NCI-H128 (cell line): ENCODE results near the gene EPS15.
"Not testable (repeated sequence)": the region's sequence is repeated elsewhere in the genome, so short reads cannot be mapped to it uniquely, and the experiment has no call there.

Source experiments
- DNase-seq: peaks from one replicate; lab custom pipeline; 2025; ENCODE audit not compliant: unreplicated experiment; lab: John Stamatoyannopoulos, UW

The EPS15 gene

GRCh38 chr1:51433972-51434510 lies 85.0 kb downstream of the EPS15 start:
- DNase-seq = no peak

- no peak for DNase-seq
These were observed 85.6 kb downstream of the EPS15 start for GRCh38 chr1:51433269-51433971.

GRCh38 chr1:51432146-51432545 lies 86.9 kb downstream of the EPS15 start:
- no peak for DNase-seq

GRCh38 chr1:51427438-51427837 lies 91.6 kb downstream of the EPS15 start:
- DNase-seq = no peak

DNA sequence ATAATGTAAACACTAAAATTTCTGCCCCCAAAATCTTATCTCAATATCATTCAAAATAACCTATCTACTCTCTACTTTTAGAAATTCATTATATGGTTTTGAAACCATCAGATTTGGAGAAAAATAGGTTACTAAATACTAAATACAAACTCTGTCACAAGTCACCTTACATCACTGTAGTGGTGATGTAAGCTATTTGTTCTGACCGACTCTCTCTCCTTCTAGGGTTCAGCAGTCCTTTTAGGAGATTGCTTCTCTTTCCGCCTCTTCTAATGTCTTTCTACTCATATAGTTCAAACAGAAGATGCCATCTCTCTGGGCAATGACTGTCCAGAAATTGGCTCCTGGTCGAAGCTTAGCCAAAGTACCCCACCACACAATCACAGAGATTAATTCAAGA lies 93.1 kb downstream of the EPS15 start:
- DNase-seq = no peak

DNA sequence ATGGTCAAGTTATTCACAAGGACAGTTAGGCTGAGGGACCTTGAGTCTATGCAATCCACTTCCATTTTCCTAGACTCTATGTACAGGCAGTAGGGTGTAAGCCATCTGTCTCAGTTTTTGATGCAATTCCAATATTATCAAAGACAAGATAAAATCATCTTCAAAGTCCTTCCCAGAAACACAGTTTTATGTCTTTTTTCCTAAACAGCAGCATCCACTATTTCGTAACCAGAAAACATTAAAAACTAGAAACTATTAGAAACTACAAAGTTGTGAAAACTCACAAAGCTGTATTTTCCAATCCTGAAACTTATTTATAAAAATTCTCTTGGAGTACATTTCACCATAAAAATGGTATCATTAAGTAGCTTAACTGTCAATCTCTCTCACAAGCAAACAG lies 93.8 kb downstream of the EPS15 start:
- no peak for DNase-seq

DNA sequence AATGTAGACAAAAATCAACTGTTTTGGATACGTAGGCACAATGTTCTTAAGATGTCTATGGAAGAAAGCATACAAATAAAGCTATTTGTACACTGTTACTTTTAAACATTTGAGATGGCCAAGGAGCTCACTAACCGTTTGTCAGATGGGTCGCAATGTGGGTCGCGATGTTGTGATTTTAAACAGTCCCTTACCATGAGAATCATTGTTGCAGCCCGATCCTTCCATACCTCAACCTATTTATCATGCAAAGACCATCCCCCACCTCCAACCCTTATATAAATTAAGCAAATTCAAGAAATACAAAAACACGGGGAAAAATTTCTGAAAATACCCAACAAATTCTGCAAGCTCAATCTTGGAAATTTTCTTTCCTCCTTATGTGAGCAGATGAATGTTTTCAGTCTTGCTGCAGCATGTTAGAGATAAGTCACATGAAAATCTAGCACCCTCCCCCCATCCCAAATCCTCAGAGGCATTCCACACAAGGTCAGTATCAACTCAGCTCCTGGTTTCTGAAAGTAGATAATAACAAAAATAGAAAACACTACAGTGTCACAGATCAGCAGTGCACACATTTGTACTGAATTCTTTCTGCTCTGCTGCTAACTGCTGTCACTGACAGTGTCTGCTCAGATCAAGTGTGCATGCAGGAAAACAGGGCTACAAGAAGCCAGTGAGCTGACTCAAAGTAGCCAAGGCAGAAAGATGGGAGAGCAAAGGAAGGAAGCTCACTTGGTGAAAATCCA lies 95.8 kb downstream of the EPS15 start:
- no peak for DNase-seq

- DNase-seq = no peak
These were observed 96.5 kb downstream of the EPS15 start for GRCh38 chr1:51422367-51423072.

DNA sequence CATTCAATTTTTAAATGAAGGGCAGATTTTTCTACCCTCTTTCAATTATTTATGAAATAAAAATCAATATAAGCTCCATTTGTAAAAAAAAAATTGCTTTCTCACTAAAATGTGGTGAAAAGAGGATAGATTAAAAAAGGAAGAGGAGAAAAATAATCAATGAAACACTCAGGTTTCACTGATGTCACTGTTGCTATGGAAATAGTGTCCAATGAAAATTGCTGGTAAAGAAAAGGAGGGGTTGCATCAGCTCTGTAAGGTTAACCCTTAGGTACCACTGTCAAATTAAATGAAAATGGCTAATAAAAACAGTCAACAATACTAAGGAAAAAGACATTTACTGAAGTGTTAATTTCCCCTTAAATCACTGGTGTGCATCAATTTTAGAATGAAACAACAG lies 97.1 kb downstream of the EPS15 start:
- DNase-seq = no peak

DNA sequence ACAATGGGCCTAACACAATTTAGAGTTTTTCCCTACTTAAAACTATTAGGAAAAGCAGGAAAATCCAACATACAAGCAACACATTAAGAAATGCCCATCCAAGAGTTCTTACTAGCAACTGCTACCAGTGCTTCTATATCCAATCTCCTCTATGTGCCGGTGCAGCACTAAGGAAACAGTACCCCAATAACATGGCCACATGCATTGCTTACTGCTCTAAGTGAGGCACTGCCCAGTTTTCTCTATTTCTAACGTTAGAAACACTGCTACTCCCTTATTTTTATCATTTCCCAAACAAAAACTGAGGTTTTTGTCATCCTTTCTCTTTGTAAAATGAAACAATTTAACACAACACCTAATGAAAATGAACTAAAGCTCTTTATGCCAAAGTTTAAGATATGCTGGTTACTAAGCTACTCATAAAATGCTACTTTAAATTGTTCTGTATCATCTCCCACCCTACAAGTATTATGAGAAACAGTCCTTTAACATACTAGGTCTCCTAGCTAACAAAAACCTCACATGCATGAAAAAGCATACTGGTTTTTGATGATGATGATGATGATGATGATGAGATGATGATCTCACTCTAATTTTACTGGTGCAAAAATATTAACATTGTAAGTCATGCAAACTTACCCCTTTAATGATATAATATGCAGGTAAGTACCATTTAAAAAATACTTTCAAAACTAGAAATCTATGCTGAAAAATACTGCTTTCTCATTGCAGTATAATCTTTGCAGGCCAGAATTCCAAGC lies 98.0 kb downstream of the EPS15 start:
- no peak for DNase-seq

GRCh38 chr1:51418384-51418959 lies 100.6 kb downstream of the EPS15 start:
- DNase-seq = no peak

DNA sequence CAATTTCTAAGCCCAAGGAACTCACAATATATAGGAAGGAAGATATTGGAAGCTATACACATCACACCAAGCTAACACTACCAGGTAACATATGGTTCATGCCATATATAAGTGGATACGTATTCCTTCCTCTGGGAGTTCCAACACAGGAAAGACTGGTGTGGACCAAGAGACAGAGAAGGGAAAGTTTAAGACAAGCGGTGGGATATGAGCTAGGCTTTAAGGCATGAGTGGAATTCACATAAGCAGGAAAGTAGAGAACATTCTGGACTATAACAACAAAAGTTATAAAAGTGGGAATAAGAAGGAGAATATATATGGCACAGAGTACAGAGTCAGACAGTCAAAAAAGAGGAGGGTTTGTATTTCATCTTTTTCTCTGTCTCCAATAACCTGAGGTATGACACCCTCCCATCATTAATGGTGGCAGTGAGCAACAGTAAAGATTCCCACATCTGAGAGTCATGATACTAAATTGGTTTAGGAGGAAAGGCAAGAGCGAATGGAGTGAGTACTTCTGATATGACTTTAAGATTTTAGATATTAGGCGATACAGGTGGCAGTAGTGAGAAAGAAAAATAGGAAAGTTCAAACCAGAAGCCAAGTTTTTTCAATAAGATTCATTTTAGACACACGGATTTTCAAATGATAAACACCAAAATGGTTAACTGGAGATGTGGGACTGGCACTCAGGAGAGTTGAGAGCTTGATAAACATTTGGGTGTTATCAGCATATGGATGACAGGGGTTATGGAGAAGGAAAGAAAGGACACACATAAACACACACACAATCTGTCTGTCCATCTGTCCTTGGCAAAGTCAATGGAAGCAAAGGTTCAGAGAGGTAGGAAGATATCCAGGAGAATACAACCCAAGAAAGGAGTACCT lies 101.3 kb downstream of the EPS15 start:
- no peak for DNase-seq

DNA sequence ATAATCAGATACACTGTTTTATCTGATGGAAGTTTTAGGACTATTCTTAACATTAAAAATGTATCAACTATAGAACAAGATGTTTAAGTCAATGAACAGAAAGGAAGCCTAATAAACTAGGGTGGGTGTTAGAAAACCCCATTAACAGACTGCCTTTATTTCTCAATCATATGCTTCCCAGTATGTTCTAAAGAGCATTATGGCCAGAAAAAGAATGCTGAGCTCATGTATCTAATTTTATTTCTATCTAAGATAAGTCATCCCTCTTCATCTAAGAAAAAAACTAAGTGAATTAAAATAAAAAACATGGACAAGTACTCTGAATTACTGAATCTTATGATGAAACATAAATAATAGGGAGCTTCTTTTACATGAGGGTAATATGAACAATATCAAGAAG lies 102.2 kb downstream of the EPS15 start:
- no peak for DNase-seq

DNA sequence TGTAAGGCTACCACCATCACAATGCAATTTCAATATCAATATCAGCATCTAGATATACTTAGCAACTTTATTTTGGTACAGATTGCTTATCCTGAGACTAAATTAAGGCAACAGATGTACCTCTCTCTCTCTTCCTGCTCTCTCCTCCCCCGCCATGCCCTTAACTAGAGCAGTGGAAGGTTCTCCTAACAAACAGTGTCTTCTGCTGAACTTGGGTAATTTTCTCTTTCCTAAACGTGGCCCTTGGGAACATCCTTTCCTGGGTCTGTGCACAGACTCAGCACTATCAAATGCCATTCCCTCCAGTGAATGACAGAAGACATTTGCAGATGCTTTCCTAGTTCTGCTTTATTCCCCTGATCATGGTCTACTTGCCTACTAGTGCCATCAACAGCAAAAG lies 103.1 kb downstream of the EPS15 start:
- no peak for DNase-seq

DNA sequence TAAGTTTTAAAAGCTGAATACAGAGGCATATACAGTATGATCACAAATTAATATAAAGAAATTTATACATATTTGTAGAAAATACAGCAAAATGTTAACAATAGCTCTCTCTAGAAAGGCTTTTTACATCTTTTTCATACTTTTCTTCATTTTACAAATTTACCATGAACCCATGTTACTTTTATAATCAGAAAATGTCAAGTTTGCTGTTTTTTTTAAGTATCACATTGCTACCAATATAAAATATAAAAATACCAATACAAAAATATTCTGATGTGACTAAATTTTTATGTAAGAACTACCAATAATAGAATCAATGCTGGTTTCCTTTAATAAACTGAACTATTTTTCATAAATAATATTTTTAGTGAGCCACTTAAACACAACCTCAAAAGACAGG lies 104.3 kb downstream of the EPS15 start:
- no peak for DNase-seq

DNA sequence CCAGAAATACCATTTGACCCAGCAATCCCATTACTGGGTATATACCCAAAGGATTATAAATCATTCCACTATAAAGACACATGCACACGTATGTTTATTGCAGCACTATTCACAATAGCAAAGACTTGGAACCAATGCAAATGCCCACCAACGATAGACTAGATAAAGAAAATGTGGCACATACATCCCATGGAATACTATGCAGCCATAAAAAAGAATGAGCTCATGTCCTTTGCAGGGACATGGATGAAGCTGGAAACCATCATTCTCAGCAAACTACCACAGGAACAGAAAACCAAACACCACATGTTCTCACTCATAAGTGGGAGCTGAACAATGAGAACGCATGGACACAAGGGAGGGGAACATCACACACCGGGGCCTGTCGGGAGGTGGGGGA lies 107.2 kb downstream of the EPS15 start:
- DNase-seq = not testable (repeated sequence)

DNA sequence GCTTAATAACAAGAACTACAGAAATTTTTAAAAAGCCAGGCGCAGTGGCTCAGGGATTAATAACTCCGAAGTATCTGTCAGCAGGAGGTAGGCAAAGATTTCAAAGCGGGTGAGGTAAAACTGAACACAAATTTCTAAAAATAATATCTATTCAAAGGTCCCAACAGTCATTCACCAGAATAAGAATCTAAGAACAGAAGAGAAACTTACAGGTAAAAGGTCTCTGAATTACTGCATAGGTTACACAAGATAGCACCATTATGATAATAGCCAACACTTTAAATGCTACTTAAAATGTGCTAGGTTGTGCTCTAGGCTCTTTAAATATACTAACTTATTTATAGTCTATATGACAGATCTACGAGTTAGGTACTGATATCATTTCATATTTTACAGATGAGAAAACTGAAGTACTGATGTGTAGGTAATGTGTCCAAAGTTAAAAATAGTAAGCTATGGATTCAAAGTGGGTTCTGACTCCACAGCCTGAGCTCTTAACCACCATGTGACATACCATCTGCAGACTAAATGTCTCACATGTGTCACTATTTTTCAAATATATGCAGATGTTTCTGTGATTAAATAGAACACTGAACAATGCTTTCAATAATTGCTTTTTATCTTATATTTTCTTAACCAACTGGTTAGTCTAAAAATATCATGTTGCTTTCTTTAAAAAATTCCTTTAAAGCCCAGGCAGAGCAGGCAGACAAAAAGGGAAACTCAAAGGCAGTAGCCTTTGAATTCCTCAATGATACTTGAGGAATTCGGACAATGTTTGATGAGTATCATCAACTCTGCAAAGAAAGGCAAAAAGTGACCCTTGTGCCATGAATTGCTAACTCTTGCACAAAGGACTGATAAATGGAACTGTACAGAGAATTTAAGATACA lies 108.3 kb downstream of the EPS15 start:
- no peak for DNase-seq

- not testable (repeated sequence) for DNase-seq
These were observed 109.1 kb downstream of the EPS15 start for GRCh38 chr1:51409755-51410541.
